Stimulated activated CD8-positive, alpha-beta memory T cell treated with anti-CD3 and anti-CD28 coated beads, Interleukin-4, amount 100 ng/mL, for 48 hours (primary cell): ENCODE data around the gene MYL7.

Experiments used
- DNase-seq: peaks from one replicate; pipeline ENCODE4 v3.0.0-alpha.2; 2020

The MYL7 gene

DNA sequence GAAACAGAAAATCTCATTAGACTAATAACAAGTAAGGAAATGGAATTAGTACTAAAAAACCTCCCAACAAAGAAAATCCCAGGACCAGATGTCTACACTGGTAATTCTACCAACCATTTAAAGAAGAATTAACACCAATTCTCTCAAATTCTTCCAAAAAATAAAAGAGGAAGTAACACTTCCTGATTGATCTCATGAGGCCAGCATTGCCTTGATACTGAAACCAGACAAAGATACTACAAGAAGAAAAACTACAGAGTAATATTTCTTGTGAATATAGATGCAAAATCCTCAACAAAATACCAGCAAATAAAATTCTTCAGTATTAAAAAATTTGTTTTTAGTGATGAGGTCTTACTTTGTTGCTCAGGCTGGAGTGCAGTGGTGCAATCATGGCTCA is 26.8 kb upstream of the MYL7 start:
- no peak for DNase-seq

DNA sequence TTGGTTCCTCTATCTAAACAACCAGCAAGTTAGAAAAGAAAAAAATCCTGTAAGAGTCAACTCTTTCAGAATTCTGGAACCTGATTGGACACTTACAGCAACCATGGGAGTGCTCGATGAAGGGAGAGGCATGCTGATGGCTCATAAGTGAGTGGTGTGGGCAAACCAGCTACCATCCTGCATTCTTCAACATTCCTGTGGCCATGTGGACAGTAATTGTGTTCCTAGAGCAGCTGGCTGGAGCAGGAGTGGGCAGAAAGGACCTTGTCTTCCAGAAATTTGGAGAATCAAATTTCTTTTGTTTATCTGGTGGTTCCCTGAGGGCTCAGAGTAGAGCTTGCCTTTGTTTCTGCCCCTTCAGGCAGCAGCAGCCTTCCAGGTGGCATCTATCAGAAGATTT is 22.5 kb upstream of the MYL7 start:
- DNase-seq = no peak

DNA sequence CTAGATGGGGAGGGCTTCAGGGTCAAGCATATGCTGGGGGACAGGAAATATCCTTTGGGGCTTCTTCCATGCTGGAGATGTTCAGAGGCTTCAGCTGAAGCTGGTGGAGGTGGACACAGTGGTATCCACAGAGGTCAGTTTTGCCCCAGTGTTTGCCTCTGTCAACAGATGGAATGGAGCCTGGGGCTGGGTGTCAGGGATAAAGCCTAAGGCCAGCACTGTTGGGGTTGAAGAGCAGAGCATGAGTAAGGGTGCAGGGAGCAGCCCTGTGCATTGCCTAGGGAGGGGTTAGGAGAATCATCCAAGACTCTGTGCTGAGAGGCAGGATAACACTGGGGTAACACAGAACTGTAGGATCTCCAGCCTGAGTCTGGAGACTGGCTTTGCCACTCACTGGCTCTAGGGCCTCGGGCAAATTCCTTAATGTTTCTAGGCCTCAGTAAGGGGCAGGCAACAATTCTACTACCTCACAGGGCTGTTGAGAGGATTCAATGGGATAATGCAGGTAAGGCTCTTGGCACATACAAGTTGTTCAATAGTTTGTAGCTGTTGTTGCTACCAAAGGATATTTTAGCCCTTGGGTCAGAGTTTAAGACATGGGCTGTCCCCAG is 21.8 kb upstream of the MYL7 start:
- DNase-seq = no peak

DNA sequence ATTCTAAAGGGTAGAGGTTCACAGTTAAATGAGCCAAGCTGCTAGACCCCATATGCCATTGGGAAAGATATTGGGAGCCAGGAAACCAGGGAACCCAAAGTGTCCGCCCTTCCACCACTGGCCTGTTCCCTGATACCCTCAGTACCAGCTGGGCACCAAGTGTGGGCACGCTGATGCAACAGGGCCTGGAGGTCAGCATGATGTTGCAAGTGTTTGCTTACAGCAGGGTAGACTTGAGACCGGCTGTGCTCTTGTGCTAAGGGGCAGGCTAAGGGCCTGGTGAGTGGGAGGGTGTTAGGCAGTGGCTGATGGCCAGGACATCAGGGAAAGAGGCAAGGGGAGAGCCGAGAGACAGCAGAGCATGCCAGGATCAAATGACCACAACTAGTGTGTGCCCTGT is 21.0 kb upstream of the MYL7 start:
- no peak for DNase-seq

DNA sequence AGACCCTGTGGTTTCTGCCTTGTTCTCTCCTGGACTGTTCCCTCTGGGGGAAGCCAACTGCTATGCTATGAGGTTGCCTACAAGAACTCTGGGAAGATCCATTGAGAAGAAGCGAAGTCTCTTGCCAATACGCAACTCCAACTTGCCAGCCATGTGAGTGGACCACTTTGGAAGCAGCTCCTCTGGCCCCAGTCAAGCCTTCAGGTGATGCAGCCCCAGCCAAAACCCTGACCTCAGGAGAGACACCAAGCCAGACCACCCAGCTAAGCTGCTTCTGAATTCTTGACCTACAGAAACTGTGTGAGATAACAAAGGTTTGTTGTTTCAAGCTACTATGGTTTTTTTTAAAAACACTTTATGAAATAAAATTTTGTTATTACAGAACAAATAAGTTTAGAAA is 20.2 kb upstream of the MYL7 start:
- DNase-seq = no peak

DNA sequence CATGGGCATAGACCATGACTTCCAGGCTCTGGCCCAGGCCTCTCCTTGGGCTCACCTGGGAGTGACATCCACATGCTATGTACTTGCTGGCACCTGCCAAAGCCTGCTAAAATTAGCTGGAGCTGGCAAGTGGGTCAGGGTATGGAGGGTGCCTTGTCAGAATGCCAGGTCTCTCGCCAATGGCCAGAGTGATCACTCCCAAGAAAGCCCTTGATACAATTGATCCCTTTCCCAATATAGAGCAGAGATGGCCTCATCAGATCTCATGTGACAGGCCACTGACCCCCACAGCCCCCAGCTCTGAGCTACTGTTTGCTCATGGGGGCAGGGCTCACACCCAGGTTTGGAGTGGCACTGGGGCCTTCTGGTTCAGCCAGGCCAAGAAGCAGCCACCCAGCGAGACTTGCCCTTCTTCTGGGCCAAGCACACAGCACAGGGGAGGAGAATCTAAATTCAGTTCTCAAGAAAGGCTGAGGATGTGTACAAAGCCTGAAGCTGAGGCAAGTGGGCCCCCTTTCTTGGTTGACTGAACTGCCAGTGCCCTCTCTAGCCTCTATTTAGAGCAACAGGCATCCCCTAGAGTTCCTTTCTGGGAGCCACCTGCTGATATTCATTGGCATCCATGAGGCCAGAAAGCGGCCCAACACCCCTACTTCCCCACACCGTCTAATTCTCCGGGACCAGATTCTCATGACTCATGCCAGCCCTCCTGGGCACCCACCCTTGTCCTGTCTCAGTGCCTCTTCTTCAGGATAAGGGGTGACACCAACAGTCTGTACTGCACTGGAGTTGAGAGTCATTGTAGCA is 18.9 kb upstream of the MYL7 start:
- DNase-seq = no peak

DNA sequence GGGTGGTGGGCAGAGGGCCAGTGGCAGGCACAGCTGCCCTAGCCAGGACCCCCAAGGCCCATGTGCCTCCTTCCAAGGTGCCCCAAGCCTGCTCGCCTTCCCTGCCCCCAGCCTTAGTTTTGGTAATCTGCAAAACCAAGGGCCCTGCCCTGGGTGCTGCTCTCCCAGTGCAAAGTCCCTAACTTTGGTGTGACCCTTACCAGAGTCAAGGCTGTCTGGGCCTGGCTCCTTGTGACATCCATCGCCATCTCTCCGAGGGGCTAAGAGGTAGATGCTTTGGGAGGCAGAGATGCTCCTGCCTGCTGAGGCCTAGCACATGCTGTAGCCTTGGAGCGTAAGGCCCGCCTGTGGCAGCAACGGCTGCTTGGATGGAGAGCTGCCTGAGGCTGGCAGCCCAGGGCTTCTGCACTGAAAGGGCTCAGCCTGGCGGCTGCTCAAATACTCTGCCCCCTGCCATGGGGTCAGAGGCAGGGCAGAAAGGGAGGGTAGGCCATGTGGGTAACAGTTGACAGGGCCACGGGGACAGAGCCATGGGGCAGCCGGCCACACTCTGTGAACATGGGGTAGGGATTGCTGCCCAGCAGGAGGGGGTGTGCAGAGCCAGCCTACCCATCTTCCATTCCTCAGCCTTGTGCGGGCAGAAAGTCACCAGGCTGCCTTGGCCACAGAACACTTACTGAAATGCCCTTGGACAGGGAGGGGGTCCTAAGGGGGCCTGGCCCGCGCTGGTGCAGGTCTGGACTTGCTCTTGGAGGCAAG is 17.9 kb upstream of the MYL7 start:
- DNase-seq = no peak

DNA sequence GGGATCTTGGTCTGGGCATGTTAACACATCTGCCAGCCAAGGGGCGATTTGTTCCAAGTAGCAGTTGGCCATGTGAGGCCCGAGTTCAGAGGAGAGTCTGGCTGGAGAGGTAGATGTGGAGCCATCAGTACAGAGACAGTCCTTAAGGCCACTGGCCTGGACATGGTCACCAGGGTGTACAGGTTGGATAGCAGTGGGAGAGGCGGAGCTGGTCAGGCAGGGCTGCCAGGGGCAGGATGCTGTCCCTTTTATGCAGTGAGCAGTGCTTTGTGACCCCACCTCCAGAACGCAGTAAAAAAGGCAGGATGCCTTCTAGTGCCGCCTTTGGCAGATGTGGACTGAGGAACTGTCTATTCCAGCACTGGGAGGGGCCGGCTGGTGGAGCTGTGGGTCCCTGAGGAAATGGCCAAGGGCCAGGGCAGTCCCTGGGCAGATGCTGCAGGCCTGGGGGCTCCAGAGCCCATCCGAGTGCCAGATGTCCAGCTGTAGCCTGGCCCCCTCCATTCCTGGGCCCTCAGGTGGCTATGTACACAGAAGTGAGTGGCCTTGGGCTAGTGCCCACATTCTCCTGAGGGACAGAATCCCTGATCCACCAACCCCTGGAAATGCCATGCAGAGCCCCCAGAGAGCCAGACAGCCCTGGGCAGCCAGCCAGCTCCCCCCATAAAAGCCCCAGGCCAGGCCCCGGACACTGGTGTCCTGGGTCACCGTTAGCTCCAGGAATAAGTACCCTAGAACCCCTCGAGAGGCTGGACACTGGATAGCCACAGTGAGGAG is 17.2 kb upstream of the MYL7 start:
- no peak for DNase-seq

DNA sequence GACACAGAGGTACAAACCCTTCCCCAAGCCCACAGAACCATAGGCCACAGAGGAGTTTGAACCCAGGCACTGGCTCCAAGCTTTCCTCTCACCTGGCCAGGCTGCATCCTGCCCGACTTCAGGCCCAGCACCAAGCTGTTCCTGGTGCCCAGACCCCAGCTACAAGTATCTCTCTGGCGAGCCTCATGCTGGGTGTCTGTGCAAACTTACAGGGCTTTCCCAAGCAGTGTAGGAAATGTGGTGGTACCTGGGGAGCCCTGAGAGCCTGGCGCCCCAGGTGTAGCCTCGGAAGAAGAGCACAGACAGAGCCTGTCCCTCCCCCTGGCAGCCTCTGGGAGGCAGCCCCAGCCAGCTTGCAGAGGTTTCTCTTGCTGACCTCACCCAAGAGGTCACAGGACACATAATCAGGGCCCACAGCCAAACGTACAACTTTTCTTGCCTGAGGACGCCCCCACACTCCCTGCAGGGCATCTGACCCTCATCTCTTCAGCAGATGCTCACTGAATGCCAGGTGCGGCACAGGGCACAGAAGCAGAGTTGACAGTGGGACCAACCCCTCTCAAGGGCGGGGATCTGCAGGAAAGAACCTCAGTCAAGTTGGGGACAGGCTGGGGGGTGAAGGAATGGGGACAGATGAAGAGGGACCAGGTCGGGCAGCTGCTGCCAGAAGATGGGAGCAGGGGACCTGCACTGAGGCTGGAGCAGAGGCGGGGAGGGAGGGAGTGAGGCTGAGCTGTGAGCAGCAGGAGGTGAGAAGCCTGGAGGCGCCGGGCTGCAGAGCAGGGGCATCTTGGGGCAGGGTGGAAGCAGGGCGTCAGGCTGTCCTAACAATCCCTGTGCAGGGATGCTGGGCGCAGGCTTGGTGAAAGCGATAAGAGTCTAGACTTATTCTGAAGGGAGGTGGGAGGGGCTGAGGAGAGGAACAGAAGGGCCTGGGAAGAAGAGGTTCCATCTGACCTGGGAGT is 16.3 kb upstream of the MYL7 start:
- DNase-seq = no peak

DNA sequence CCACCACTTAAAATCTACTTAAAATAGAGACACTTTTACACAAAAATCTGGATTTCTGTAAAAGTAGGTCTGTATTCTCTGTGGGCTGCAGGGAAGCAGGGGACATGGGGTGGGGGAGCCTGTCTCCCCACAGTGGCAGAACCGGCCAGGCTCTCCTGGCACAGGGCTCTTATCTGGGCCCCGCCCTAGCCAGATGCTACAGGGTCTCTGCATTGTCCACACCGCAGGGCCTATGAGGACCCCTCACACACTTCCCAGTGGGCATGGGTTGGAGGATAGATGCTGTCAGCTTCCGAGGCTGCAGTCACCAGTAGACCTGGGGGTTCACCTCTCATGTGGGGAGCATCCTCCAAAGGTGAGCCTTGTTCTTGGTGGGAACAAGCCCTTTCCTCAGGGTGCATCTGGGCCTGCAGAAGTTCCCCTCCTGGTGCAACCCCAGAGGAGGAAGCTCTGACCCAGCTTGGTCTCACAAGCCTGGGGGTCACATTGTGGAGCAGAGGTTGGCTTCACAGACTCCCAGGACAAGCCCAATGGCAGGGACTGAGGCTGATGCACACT is 15.4 kb upstream of the MYL7 start:
- DNase-seq = no peak

DNA sequence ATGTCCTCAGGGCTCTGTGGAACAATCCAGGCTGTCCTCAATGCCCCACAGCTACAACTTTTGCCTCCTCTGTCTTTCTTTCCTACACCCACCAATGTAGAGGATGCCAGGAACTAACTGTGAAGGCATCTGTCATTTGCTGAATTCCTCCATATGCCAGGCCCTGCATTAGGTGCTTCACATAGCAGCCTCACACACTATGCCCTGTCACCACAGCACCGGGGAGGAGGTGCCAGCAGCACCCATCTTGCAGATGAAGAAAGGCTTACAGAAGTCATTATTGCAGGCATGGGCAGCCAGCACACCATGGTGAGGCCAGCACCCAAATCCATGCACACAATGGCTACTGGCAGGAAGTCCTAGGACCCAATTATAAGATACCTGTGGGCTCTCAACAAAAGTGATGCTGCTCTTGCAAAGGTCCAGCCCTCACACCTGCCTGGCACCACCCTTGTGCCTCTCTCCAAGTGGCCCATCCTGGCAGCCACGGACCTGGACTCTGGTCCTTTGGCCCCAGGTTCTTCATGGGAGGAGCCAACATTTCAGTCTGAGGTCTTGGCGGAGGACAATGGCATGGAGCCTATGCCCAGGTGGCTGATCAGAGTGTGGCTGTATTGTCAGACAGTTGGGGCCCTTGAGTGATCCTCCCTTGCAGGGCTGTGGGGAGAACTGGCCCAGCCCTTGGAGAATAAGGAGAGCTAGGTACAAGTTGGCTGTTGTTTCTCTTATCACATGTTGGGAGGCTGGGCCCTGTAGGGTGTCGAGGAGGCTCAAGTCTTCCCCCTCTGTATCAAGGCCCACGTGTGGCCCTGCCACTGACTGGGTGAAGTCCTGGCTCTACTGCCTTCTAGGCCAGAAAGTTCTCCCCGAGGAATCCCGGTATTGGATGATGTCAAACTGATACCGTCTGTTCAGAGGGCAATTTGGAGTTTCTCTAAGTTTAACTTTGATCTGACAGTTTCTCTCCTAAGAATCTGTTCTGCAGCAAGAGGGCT is 14.4 kb upstream of the MYL7 start:
- no peak for DNase-seq

DNA sequence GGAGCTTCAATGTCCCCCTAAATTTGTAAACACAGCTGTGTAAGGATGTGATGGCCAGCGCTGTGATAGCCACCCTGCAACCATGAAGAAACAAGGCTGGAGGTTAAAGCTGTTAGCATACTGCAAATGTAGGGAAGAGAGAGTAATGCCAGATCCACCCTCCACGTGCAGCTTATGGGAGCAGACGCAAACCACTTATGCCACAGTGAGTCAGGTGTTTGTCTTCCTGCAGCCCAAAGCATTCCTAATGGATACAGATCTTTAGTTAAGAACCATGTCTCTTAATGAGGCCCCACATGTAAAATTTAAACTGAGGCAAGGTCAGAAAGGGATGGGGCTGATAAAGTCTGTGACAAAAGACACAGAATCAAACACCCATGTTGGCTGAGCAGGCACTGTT is 13.6 kb upstream of the MYL7 start:
- no peak for DNase-seq

DNA sequence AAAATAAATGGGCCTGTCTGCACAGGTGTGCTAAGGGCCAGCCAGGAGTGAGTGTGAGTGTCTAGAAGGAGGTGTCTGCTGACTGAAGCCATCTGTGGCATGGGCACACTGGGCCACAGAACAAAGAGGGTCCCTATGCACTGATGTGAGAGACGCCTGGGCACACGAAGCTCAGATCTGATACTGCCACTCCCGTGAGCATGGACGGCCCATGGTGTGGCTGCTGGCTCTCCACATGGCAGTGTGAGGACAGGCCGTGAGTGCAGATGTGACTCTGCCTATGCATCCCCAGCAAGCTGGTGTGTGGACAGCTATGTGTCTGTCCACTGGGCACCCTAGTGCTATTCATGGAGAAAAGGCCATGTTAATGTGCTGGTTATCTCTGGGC is 12.8 kb upstream of the MYL7 start:
- no peak for DNase-seq

DNA sequence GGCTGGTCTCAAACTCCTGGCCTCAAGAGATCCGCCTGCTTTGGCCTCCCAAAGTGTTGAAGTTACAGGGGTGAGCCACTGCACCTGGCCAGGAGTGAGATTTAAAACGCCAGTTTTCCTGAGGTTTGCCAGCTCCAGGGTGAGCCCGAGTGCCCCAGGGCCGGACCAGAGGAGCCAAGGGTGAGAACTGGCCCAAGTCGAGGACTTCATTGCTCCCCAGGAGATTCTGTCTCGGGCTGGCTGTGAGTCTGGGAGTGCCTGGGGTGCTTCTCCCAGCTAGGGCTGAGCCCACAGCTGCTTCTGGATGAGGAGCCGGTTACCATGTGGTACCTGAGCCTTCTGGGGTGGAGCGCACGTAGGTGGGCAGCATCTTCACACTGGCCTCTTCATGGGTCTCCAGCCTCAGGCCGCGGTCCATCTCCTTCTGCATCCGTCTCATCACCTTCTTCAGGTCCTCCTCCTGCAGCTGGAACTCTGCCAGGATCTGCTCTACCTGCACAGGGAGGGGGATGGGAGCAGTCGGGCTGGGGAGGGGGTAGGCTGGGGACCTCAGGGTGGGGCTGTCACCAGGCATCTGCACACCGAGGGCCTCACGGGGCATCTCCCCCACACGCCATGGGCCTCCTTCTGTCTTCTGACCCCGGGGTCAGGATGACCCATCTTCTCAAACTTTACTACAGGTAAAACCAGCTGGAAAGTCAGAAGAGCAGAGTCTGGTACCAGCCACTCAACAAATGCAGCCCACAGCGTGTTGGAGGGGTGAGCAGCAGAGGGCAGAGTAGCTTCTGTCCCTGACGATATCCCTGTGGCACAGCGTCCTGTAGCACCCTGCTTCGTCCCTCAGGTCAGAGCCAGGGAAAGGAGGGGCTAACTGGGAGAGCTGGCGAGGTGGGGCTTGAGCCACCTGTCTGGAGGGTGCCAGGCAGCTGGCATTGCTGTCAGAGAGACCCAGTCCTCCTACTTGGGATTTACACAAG is 12.1 kb upstream of the MYL7 start:
- no peak for DNase-seq

DNA sequence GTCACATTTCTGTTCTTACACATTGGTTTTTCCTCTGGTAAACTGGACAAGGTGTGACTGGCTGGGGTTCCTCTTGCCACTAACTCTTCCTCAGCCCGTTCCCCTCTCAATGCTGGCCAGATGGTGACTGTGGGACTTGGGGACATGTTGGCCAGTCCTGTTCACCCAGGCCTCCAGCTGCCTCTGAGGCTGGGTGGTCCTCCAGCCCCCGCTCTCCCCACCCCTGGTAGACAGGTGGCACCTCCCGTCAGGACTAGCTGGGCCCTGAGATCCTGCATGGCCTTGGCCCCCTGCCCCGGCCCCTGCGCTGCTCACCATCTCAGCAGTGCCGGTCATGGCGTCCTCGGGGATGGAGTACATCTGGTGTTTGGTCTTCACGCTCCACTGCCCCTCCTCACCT is 10.8 kb upstream of the MYL7 start:
- no peak for DNase-seq

DNA sequence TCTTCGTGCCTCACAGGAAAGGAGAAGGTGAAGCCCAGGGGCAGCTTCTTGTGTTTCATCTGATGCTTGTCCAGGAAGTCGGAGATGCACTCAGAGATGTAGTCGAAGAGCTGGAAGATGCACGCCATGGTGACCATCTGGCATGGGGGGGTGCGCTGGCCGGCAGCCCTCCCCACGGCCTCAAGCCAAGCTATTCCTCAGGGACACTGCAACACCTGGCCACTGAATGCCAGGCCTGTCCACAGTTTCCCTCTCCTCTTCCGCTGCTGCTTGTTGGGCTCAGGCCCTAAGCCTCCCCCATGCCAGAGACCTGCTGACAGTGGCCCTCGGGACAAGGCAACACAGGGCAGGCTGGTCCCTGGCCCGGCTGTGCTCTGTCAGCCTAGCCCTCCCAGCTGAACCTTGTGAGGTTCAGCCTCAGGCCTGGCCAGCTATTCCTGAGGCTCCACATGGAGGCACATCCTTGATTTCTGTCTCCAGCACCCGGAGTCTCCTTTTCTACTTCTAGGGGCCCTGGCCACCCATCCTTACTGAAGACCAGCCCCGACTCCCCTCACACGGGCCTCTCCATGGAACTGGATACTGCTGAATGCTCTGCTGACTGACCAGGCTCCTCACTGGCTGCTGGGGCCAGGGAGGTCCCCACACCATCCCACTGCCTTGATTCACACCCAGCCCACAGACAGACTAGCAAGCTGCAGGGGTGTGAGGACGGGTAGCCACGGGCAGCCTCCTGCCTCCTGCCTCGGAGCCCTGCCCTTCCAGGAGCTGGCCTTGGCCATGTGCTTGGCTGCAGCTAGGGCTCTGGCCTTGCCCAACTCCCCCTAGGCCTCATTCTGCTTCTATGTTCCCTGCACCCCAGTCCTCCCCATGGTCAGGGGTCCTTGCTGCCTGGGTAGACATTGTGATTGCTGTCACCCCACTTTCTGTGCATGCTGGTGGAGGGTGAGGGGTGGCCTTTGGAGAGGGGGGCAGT is 10.1 kb upstream of the MYL7 start:
- DNase-seq = no peak

DNA sequence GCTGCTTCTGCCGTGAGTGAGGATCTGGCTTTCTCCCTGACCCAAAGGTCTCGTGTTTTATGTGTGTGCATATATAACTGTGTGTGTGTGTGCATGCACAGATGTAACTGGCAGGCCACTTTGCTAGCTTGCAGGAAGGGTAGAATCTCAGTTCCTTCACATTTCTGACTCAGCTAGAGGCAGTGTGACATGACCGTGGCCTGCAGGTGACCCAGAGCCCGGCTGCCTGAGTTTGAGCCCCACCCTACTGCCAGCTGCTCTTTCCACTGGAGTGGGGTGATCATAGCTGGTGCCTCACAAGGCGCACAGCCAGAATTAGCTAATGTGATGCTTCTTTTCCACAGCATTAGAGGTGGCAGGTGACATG is 9.3 kb upstream of the MYL7 start:
- DNase-seq = no peak
